Upper lobe of left lung (tissue), 4 donors: Measurements from ENCODE around the gene KAZN.

ENCODE experiments used
- CTCF ChIP-seq, 6 experiments: fragments of 450-650 bp in 4 of 6; fragments of 200-600 bp in 2 of 6; sonication (generic) in 2 of 6; IDR thresholded peaks; one replicate each; pipeline ENCODE4 v1.5.1; 2016 to 2019; ENCODE audit warnings: antibody characterized with exemption in 6 of 6
- POLR2A ChIP-seq, 4 donors: fragments of 450-650 bp; IDR thresholded peaks; one replicate each; pipeline ENCODE4 v1.5.1; 2016 to 2017; ENCODE audit warnings: antibody characterized with exemption in 4 of 4, mild to moderate bottlenecking in 2 of 4
- POLR2AphosphoS5 ChIP-seq, 2 donors: sonication (generic); formaldehyde crosslinking; IDR thresholded peaks; one replicate each; pipeline ENCODE4 v1.5.1; 2017; ENCODE audit warnings: antibody characterized with exemption in 2 of 2

DNA sequence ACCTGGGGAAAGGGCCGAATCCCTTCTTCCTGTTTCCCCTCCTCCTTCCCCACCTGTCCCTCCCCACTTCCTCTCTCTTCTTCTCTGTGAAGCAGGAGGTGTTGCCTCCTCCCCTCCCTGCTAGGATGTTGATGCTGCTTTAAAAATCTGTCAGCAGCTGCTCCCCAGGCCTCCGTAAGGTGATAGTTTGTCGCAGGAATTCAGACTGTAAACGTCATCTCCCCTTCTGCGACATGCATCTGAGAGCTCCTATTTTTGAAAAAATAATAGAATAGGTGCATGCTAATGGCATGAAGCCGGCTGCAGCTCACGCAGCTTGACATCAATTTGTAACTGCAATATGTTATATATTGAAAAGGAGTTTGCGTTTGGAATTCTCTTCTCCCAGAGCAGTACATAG, 70.1 kb downstream of the KAZN start:
- no peak for TF ChIP-seq CTCF (IDR thresholded peaks at IDR 0.05)
- no peak for TF ChIP-seq POLR2A (IDR thresholded peaks at IDR 0.05)
- no peak for TF ChIP-seq POLR2AphosphoS5 (IDR thresholded peaks at IDR 0.05)
